MM.1S (cell line): ENCODE data around the gene GRB2.

Experiments
- DNase-seq: peaks from one replicate; pipeline ENCODE4 v3.0.0-alpha.2; 2015
- H2AFZ ChIP-seq: fragments of 300-600 bp; sonication (generic); 2 replicates; pipeline ENCODE4 v1.6.0; 2016; ENCODE audit warnings: antibody characterized with exemption, low read length
- H3F3A ChIP-seq: fragments of 300-600 bp; sonication (generic); 2 replicates; pipeline ENCODE4 v1.6.1; 2016; ENCODE audit warnings: mild to moderate bottlenecking, antibody characterized with exemption, low read length, moderate library complexity, mixed read lengths; ENCODE audit not compliant: insufficient read depth
- H3K27ac ChIP-seq: fragments of 300-600 bp; sonication (generic); 2 replicates; pipeline ENCODE4 v1.5.1; 2016; ENCODE audit warnings: mild to moderate bottlenecking, low read length
- H3K27me3 ChIP-seq: fragments of 300-600 bp; sonication (generic); replicated peaks from 2 replicates; pipeline ENCODE4 v1.6.0; 2016; ENCODE audit warnings: low read length; ENCODE audit not compliant: insufficient read depth
- H3K36me3 ChIP-seq: fragments of 300-600 bp; sonication (generic); replicated peaks from 2 replicates; pipeline ENCODE4 v1.6.1; 2016; ENCODE audit warnings: mild to moderate bottlenecking, low read length, mixed read lengths; ENCODE audit not compliant: insufficient read depth
- H3K4me1 ChIP-seq: fragments of 300-600 bp; sonication (generic); 2 replicates; pipeline ENCODE4 v1.6.1; 2016; ENCODE audit warnings: low read length, mixed read lengths
- H3K4me2 ChIP-seq: fragments of 300-600 bp; sonication (generic); 2 replicates; pipeline ENCODE4 v1.6.0; 2016; ENCODE audit warnings: low read depth, low read length
- H3K4me3 ChIP-seq: fragments of 300-600 bp; sonication (generic); 2 replicates; pipeline ENCODE4 v1.5.1; 2016; ENCODE audit warnings: low read length, mixed read lengths
- H3K79me2 ChIP-seq: fragments of 300-600 bp; sonication (generic); 2 replicates; pipeline ENCODE4 v1.6.1; 2016; ENCODE audit warnings: mixed run types, low read length, mixed read lengths
- H3K9ac ChIP-seq: fragments of 300-600 bp; sonication (generic); 2 replicates; pipeline ENCODE4 v1.6.1; 2016; ENCODE audit warnings: low read length, mixed read lengths
- H3K9me2 ChIP-seq: fragments of 300-600 bp; sonication (generic); replicated peaks from 2 replicates; pipeline ENCODE4 v1.6.1; 2016; ENCODE audit warnings: mild to moderate bottlenecking, low read length, mixed read lengths; ENCODE audit not compliant: insufficient read depth
- H3K9me3 ChIP-seq: fragments of 300-600 bp; sonication (generic); replicated peaks from 2 replicates; pipeline ENCODE4 v1.6.1; 2016; ENCODE audit warnings: mild to moderate bottlenecking, low read length, mixed read lengths; ENCODE audit not compliant: insufficient read depth
- H4K20me1 ChIP-seq: fragments of 300-600 bp; sonication (generic); 2 replicates; pipeline ENCODE4 v1.6.1; 2016; ENCODE audit warnings: mild to moderate bottlenecking, low read length, moderate library complexity, mixed read lengths; ENCODE audit not compliant: insufficient read depth
- CTCF ChIP-seq: fragments of 300-600 bp; sonication (generic); IDR thresholded peaks from 2 replicates; pipeline ENCODE4 v1.5.1; 2016; ENCODE audit warnings: antibody characterized with exemption, low read length, mixed read lengths
- EZH2 ChIP-seq: fragments of 300-600 bp; sonication (generic); optimal IDR thresholded peaks from 2 replicates; pipeline ENCODE3; 2017; ENCODE audit warnings: low read depth, mild to moderate bottlenecking, antibody characterized with exemption, low read length, mixed read lengths
- EZH2phosphoT487 ChIP-seq: fragments of 300-600 bp; sonication (generic); IDR thresholded peaks from 2 replicates; pipeline ENCODE4 v1.6.1; 2018; ENCODE audit warnings: antibody characterized with exemption, low read length

GRB2 gene

GRCh38 chr17:75418531-75418930 is 13.1 kb upstream of the GRB2 start:
- Histone ChIP-seq H2AFZ (no peak overlapping the region), H3K4me2 (no peak overlapping the region)

GRCh38 chr17:75417054-75417580 is 11.6 kb upstream of the GRB2 start:
- no peak overlapping the region for H3K4me3 ChIP-seq
- peaks cover 4% of the 10 kb centered on the region; the same call in 1 of the 2 replicates for H3K27me3 ChIP-seq
- no peak for DNase-seq
- no peak overlapping the region for H3K27ac ChIP-seq
- no peaks in the 10 kb centered on the region for H3K9me2 ChIP-seq
- H4K20me1 ChIP-seq, result no peaks in the 10 kb centered on the region
- H3K79me2 ChIP-seq, result no peaks in the 10 kb centered on the region
- H2AFZ ChIP-seq, result no peak overlapping the region
- no peak overlapping the region for H3K4me2 ChIP-seq
- H3K36me3 ChIP-seq, result no peaks in the 10 kb centered on the region
- no peaks in the 10 kb centered on the region for H3K9me3 ChIP-seq
- TF ChIP-seq EZH2 (no peak), CTCF (no peak)
- H3K4me1 ChIP-seq, result 0 out of 2 replicates have a peak, but pooled peaks cover 3% of the 10 kb centered on the region
- H3F3A ChIP-seq, result no peaks in the 10 kb centered on the region
- no peak overlapping the region for H3K9ac ChIP-seq

More at GRCh38 chr17:75418531-75418930, 13.1 kb upstream of the GRB2 start:
- H3F3A ChIP-seq, result no peaks in the 10 kb centered on the region
- H3K9me3 ChIP-seq, result no peaks in the 10 kb centered on the region
- no peaks in the 10 kb centered on the region for H3K79me2 ChIP-seq
- H3K27ac ChIP-seq, result no peak overlapping the region
- no peak overlapping the region for H3K9ac ChIP-seq
- H3K4me1 ChIP-seq, result no peaks in the 10 kb centered on the region
- no peaks in the 10 kb centered on the region for H3K36me3 ChIP-seq
- H3K9me2 ChIP-seq, result no peaks in the 10 kb centered on the region
- peaks cover 4% of the 10 kb centered on the region; the same call in 1 of the 2 replicates for H3K27me3 ChIP-seq
- no peaks in the 10 kb centered on the region for H4K20me1 ChIP-seq
- TF ChIP-seq EZH2phosphoT487 (no peak), CTCF (no peak), EZH2 (no peak)
- DNase-seq, result no peak
- H3K4me3 ChIP-seq, result no peak overlapping the region

GRCh38 chr17:75416006-75416405 is 10.5 kb upstream of the GRB2 start:
- no peaks in the 10 kb centered on the region for H3K79me2 ChIP-seq
- H3K27ac ChIP-seq, result no peak overlapping the region
- no peaks in the 10 kb centered on the region for H3K9me3 ChIP-seq
- peaks cover 4% of the 10 kb centered on the region; the same call in 1 of the 2 replicates for H3K27me3 ChIP-seq
- H3K36me3 ChIP-seq, result no peaks in the 10 kb centered on the region
- no peaks in the 10 kb centered on the region for H3F3A ChIP-seq
- no peaks in the 10 kb centered on the region for H3K9me2 ChIP-seq
- H4K20me1 ChIP-seq, result no peaks in the 10 kb centered on the region
- H2AFZ ChIP-seq, result no peak overlapping the region
- H3K9ac ChIP-seq, result no peak overlapping the region
- TF ChIP-seq EZH2 (no peak), EZH2phosphoT487 (no peak), CTCF (no peak)
- H3K4me1 ChIP-seq, result 0 out of 2 replicates have a peak, but pooled peaks cover 5% of the 10 kb centered on the region
- no peak overlapping the region for H3K4me2 ChIP-seq
- no peak for DNase-seq
- H3K4me3 ChIP-seq, result no peak overlapping the region
